Ovary (tissue), 9 donors: Measurements from ENCODE around the gene CTCF. TPM values are rescaled to one million over a fixed set of nuclear protein-coding genes. Genes with fewer than 3 reads are reported as not detected.

Source experiments
- polyA plus RNA-seq, 2 donors: library from polyadenylated mRNA; stranded (reverse); fragments of 200-250 nt in 1 of 2; fragments of 350-450 nt in 1 of 2; fragmentation: Illumina TruSeq in 1 of 2; extraction: RNeasy Lipid Tissue Mini Kit (QIAGEN cat#74804) in 1 of 2; gene quantifications; one replicate each; pipeline ENCODE4 v1.2.3, GENCODE V29; 2013 to 2014
- small RNA-seq: library from RNA; depleted of rRNA; stranded (forward); fragments of <200 nt; gene quantifications from one replicate; pipeline ENCODE3, GENCODE V24; 2016
- total RNA-seq, 7 donors: library from RNA; depleted of rRNA in 2 of 7; stranded (reverse); fragments of >200 nt in 2 of 7; fragmentation: NEBNext Ultra II Directional in 3 of 7; extraction: Animal tissue kit (Norgen Biotek cat#: 25700) in 3 of 7; gene quantifications; one replicate each; pipeline versions ENCODE4 v1.1.0 to v1.2.4, GENCODE V29; 2016 to 2023
- donor health status: DM: no; HTN: no; CAD: no; lungs with moderate emphysema.
- donor health status: DM: no; HTN: no; CAD: no.
- donor health status: Bipolar disorder and iron deficiency.
- donor health status: DM: yes; HTN: yes; CAD: no.
- donor health status: DM: no; HTN: no; CAD: no.
- donor health status: DM: yes; HTN: yes; CAD: no.

Gene CTCF
- total and polyA plus RNA-seq, 9 donors = 21.0 to 48.4 (median 42.2) TPM

Small RNA genes lying within 50 kb of the gene (small RNA-seq; reads per million reads assigned to genes)
- gene AC027682.3 = not detected

Other genes starting within 250 kb of the CTCF start
- gene KCTD19, start 235.8 kb upstream of the CTCF start, total RNA-seq = under 1 TPM in 3 of 7 donors, not detected in 4; 0.05 to 0.32 (median 0.12) TPM
- gene KCTD19, start 235.8 kb upstream of the CTCF start, polyA plus RNA-seq = under 1 TPM; 0.07 to 0.70 TPM
- 1 to 10 TPM in 4 of 7 donors, under 1 TPM in 2, not detected in 1; 0.58 to 2.6 (median 1.2) TPM for gene LRRC36, start 235.7 kb upstream of the CTCF start, total RNA-seq
- under 1 TPM; 0.59 to 0.80 TPM for gene LRRC36, start 235.7 kb upstream of the CTCF start, polyA plus RNA-seq
- gene TPPP3, start 169.0 kb upstream of the CTCF start, total RNA-seq = 100 to 1,000 TPM in 1 of 7 donors, 10 to 100 TPM in 4, 1 to 10 TPM in 2; 2.2 to 269 (median 10.9) TPM
- gene TPPP3, start 169.0 kb upstream of the CTCF start, polyA plus RNA-seq = 10 to 100 TPM; 15.2 to 15.6 TPM
- gene ZDHHC1, start 146.0 kb upstream of the CTCF start, total RNA-seq = 10 to 100 TPM; 17.3 to 45.5 (median 24.8) TPM
- 10 to 100 TPM in 1 of 2 donors, 1 to 10 TPM in 1; 1.4 to 15.7 TPM for gene ZDHHC1, start 146.0 kb upstream of the CTCF start, polyA plus RNA-seq
- 10 to 100 TPM in 5 of 7 donors, 1 to 10 TPM in 2; 1.3 to 26.3 (median 17.1) TPM for gene HSD11B2, start 131.4 kb upstream of the CTCF start, total RNA-seq
- gene HSD11B2, start 131.4 kb upstream of the CTCF start, polyA plus RNA-seq = 1 to 10 TPM; 4.6 to 5.1 TPM
- 100 to 1,000 TPM in 1 of 7 donors, 10 to 100 TPM in 6; 35.8 to 113 (median 63.0) TPM for gene ATP6V0D1, start 81.4 kb upstream of the CTCF start, total RNA-seq
- 10 to 100 TPM; 32.5 to 66.0 TPM for gene ATP6V0D1, start 81.4 kb upstream of the CTCF start, polyA plus RNA-seq
- gene AGRP, start 79.0 kb upstream of the CTCF start, total RNA-seq = under 1 TPM in 2 of 7 donors, not detected in 5; 0.48 to 0.55 TPM
- gene AGRP, start 79.0 kb upstream of the CTCF start, polyA plus RNA-seq = under 1 TPM in 1 of 2 donors, not detected in 1; 0.11 TPM
- gene RIPOR1, start 33.7 kb upstream of the CTCF start, total RNA-seq = 10 to 100 TPM; 22.3 to 96.3 (median 85.6) TPM
- 10 to 100 TPM; 31.9 to 38.7 TPM for gene RIPOR1, start 33.7 kb upstream of the CTCF start, polyA plus RNA-seq
- 1 to 10 TPM in 2 of 7 donors, under 1 TPM in 4, not detected in 1; 0.23 to 1.5 (median 0.61) TPM for gene CARMIL2, start 82.6 kb downstream of the CTCF start, total RNA-seq
- gene CARMIL2, start 82.6 kb downstream of the CTCF start, polyA plus RNA-seq = under 1 TPM; 0.10 to 0.51 TPM
- 10 to 100 TPM; 22.5 to 40.8 (median 29.4) TPM for gene ACD, start 97.7 kb downstream of the CTCF start, total RNA-seq
- 10 to 100 TPM in 1 of 2 donors, 1 to 10 TPM in 1; 5.3 to 35.8 TPM for gene ACD, start 97.7 kb downstream of the CTCF start, polyA plus RNA-seq
- gene PARD6A, start 98.4 kb downstream of the CTCF start, total RNA-seq = 10 to 100 TPM in 1 of 7 donors, 1 to 10 TPM in 6; 2.7 to 12.9 (median 5.1) TPM
- gene PARD6A, start 98.4 kb downstream of the CTCF start, polyA plus RNA-seq = 1 to 10 TPM in 1 of 2 donors, under 1 TPM in 1; 0.53 to 3.0 TPM
- 10 to 100 TPM; 17.3 to 45.6 (median 21.7) TPM for gene ENKD1, start 104.2 kb downstream of the CTCF start, total RNA-seq
- 10 to 100 TPM in 1 of 2 donors, 1 to 10 TPM in 1; 8.0 to 29.8 TPM for gene ENKD1, start 104.2 kb downstream of the CTCF start, polyA plus RNA-seq
- 1 to 10 TPM; 2.2 to 8.2 (median 4.6) TPM for gene C16orf86, start 104.3 kb downstream of the CTCF start, total RNA-seq
- gene C16orf86, start 104.3 kb downstream of the CTCF start, polyA plus RNA-seq = 1 to 10 TPM in 1 of 2 donors, under 1 TPM in 1; 0.13 to 6.8 TPM
- 10 to 100 TPM in 6 of 7 donors, 1 to 10 TPM in 1; 8.6 to 15.9 (median 13.4) TPM for gene GFOD2, start 156.8 kb downstream of the CTCF start, total RNA-seq
- 10 to 100 TPM in 1 of 2 donors, 1 to 10 TPM in 1; 8.3 to 10.9 TPM for gene GFOD2, start 156.8 kb downstream of the CTCF start, polyA plus RNA-seq
- 10 to 100 TPM in 6 of 7 donors, 1 to 10 TPM in 1; 8.3 to 19.6 (median 17.1) TPM for gene RANBP10, start 244.0 kb downstream of the CTCF start, total RNA-seq
- gene RANBP10, start 244.0 kb downstream of the CTCF start, polyA plus RNA-seq = 10 to 100 TPM; 13.0 to 15.5 TPM
- gene TSNAXIP1, start 244.4 kb downstream of the CTCF start, total RNA-seq = 10 to 100 TPM in 1 of 7 donors, 1 to 10 TPM in 6; 2.4 to 13.1 (median 3.2) TPM
- 1 to 10 TPM; 2.7 to 3.7 TPM for gene TSNAXIP1, start 244.4 kb downstream of the CTCF start, polyA plus RNA-seq